K562 (cell line): ENCODE data around the gene CCDC136. TPM values are rescaled to one million over a fixed set of nuclear protein-coding genes. Genes with fewer than 3 reads are reported as not detected.

Source experiments
- FIP1L1 ChIP-seq: fragments of 200-400 bp; formaldehyde crosslinking; IDR thresholded peaks from 2 replicates; pipeline ENCODE4 v1.6.1; 2018; ENCODE audit warnings: mild to moderate bottlenecking, low read depth, low read length; ENCODE audit not compliant: poor library complexity, severe bottlenecking
- HEY1 ChIP-seq: fragments of 250-450 bp; sonication (Bioruptor Pico); IDR thresholded peaks from 2 replicates; pipeline ENCODE4 v1.5.0; 2020; ENCODE audit warnings: mild to moderate bottlenecking, moderate library complexity, borderline replicate concordance
- HMG20A ChIP-seq: fragments of 450-650 bp; formaldehyde crosslinking; conservative IDR thresholded peaks from 2 replicates; pipeline ENCODE4 v1.4.0; 2020; ENCODE audit warnings: mild to moderate bottlenecking, mixed read lengths
- MCM7 ChIP-seq, 2 experiments: fragments of 450-650 bp; IDR thresholded peaks; 2 replicates each; pipeline ENCODE4 v1.6.1; 2016 to 2018
- NCOR1 ChIP-seq: fragments of 450-650 bp; IDR thresholded peaks from 2 replicates; pipeline ENCODE4 v1.6.1; 2016; ENCODE audit warnings: mild to moderate bottlenecking, moderate library complexity
- RBM15 ChIP-seq: fragments of 200-400 bp; formaldehyde crosslinking; IDR thresholded peaks from 2 replicates; pipeline ENCODE4 v1.6.1; 2018; ENCODE audit warnings: mild to moderate bottlenecking, low read length, moderate library complexity; ENCODE audit not compliant: insufficient read depth
- RCOR1 ChIP-seq, 2 experiments: IDR thresholded peaks; 2 replicates each; pipeline ENCODE4 v1.6.1; 2012; ENCODE audit warnings: low read depth in 2 of 2, low read length in 2 of 2, borderline replicate concordance in 1 of 2, improper control_type of control experiment in 1 of 2
- RFX1 ChIP-seq: fragments of 450-650 bp; IDR thresholded peaks from 2 replicates; pipeline ENCODE4 v1.6.1; 2016; ENCODE audit warnings: mild to moderate bottlenecking, moderate library complexity
- SETDB1 ChIP-seq: IDR thresholded peaks from one replicate; pipeline ENCODE4 v1.6.1; 2012; ENCODE audit warnings: low read length, control low read depth, inconsistent platforms
- SPI1 ChIP-seq: IDR thresholded peaks from 2 replicates; pipeline ENCODE4 v1.6.1; 2011; ENCODE audit warnings: low read depth, low read length, control low read depth, borderline replicate concordance
- SRSF1 ChIP-seq: fragments of 200-400 bp; formaldehyde crosslinking; IDR thresholded peaks from 2 replicates; pipeline ENCODE4 v1.6.1; 2017; ENCODE audit warnings: mild to moderate bottlenecking, low read depth, low read length, moderate library complexity
- ZKSCAN8 ChIP-seq: fragments of 200-800 bp; sonication (Bioruptor generic); IDR thresholded peaks from 2 replicates; pipeline ENCODE4 v1.6.1; 2016; ENCODE audit warnings: missing genetic modification characterization, missing compliant biosample characterization
- ZNF12 ChIP-seq: sonication (generic); formaldehyde crosslinking; IDR thresholded peaks from 2 replicates; pipeline ENCODE4 v1.4.0; 2020; ENCODE audit warnings: mild to moderate bottlenecking, missing genetic modification reagents
- ZNF444 ChIP-seq: fragments of 250-450 bp; sonication (Bioruptor Pico); IDR thresholded peaks from 2 replicates; pipeline ENCODE4 v1.4.0; 2020; ENCODE audit warnings: mild to moderate bottlenecking, moderate library complexity
- ZNF717 ChIP-seq: fragments of 250-450 bp; sonication (Bioruptor Pico); IDR thresholded peaks from 2 replicates; pipeline ENCODE4 v1.5.0; 2021
- ZNF830 ChIP-seq: fragments of 250-450 bp; sonication (Bioruptor Pico); IDR thresholded peaks from 2 replicates; pipeline ENCODE4 v1.5.0; 2021; ENCODE audit warnings: mild to moderate bottlenecking
- polyA plus RNA-seq, 8 experiments: library from polyadenylated mRNA; depleted of rRNA in 4 of 8; stranded (reverse) in 5 of 8; unstranded in 3 of 8; fragments of >200 nt; fragmentation: Nextera tagmentation in 2 of 8; fragmentation: Illumina TruSeq in 1 of 8; extraction: Ambion mirVana in 2 of 8; extraction: Trizol in 1 of 8; gene quantifications; 2 replicates each; pipeline versions ENCODE4 v1.2.1 to v1.2.3, GENCODE V29; 2011 to 2014; ENCODE audit warnings: inconsistent platforms in 1 of 8, missing spikeins in 1 of 8
- total RNA-seq, 7 experiments: library from RNA; depleted of rRNA in 6 of 7; stranded (reverse); fragments of >200 nt in 6 of 7; fragmentation: Illumina TruSeq in 2 of 7; extraction: Trizol in 2 of 7; gene quantifications; 2 replicates each; pipeline versions ENCODE4 v1.2.1 to v1.2.3, GENCODE V29; 2011 to 2021; ENCODE audit warnings: low replicate concordance in 1 of 7
- TF ChIP-seq, protein P1 (sequence below): fragments of 450-650 bp; IDR thresholded peaks from 2 replicates; pipeline ENCODE4 v1.6.1; 2016; ENCODE audit warnings: mild to moderate bottlenecking
- TF ChIP-seq, protein P2 (sequence below): fragments of 450-650 bp; formaldehyde crosslinking; IDR thresholded peaks from 2 replicates; pipeline ENCODE4 v1.4.0; 2022; ENCODE audit warnings: missing genetic modification characterization
- TF ChIP-seq, protein P3 (sequence below): fragments of 250-450 bp; sonication (Bioruptor Pico); IDR thresholded peaks from 2 replicates; pipeline ENCODE4 v1.8.0; 2022; ENCODE audit warnings: moderate library complexity, mild to moderate bottlenecking, inconsistent platforms

The CCDC136 gene
- total and polyA plus RNA-seq, 9 of the 15 experiments (the other 6 are each of a cell fraction or from before 2014, with no cell fraction given) = 2.4 to 40.8 (median 26.5) TPM

DNA sequence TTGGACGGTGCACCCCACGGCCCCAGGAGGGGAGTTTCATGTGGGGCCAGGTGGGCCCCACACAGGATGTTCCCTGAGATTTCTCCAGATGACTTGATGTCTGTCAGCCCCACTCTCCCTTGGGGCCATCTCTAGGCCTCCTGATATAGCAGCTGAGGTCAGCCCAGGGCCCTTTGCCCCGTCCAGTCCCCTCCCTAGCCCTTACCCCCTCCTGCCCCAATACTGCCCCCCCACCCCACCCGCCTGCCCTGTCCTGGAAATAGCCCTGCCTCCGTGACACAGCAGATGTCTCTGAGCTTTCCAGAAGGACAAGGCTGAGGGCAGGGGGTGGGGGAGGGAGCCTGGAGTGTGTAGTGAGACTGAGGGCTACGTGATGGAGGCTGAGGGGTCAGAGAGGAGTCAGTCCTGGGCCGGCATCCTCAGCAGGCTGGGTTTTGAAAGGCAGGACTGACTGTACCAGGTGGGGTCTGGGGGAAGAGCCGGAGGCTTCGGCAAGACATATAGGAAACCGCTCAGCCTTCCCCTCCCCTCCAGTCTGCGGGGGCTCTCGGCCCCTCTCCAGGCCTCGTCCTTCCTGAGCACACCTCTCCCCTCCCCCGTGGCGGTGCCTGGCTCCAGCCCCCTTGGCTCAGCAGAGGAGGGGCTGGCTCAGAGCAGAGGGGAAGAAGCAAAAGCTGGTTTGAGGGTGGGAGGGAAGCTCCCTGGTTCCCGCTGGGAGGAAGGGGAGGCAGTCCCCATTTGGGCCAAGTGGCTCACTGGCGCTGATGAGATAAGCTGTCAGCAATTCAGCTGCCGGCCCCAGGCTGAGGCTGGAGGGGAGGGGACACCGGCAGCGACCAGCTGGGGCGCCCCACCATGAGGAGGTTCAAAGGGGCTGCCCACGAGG lies 40.5 kb downstream of the CCDC136 start (continued):
- TF ChIP-seq ZNF717 (CRISPR knock-in tag) (no peak), HEY1 (CRISPR knock-in tag) (no peak; the same call in 1 of the 2 replicates), ZNF12 (0 out of 2 replicates have a peak, but pooled peaks have one; percentile 59), SPI1 (peak; percentile 76; the same call in 1 of the 2 replicates), NCOR1 (peak; percentile 64), SRSF1 (no peak), RBM15 (no peak), ZNF444 (peak; percentile 70; the same call in 1 of the 2 replicates), HMG20A (no peak), RFX1 (no peak), RCOR1 (IDR thresholded peaks at IDR 0.05; ENCODE audit: borderline replicate concordance in 1 of 2, low read depth in 2 of 2, low read length in 2 of 2) (peak; percentile 3 to 72; a peak in 2 of 4 replicates), ZKSCAN8 (0 out of 2 replicates have a peak, but pooled peaks have one; percentile 33), SETDB1 (no peak), MCM7 (IDR thresholded peaks at IDR 0.05) (no peak), FIP1L1 (no peak), ZNF830 (CRISPR knock-in tag) (no peak)
- TF ChIP-seq, protein P1, sequence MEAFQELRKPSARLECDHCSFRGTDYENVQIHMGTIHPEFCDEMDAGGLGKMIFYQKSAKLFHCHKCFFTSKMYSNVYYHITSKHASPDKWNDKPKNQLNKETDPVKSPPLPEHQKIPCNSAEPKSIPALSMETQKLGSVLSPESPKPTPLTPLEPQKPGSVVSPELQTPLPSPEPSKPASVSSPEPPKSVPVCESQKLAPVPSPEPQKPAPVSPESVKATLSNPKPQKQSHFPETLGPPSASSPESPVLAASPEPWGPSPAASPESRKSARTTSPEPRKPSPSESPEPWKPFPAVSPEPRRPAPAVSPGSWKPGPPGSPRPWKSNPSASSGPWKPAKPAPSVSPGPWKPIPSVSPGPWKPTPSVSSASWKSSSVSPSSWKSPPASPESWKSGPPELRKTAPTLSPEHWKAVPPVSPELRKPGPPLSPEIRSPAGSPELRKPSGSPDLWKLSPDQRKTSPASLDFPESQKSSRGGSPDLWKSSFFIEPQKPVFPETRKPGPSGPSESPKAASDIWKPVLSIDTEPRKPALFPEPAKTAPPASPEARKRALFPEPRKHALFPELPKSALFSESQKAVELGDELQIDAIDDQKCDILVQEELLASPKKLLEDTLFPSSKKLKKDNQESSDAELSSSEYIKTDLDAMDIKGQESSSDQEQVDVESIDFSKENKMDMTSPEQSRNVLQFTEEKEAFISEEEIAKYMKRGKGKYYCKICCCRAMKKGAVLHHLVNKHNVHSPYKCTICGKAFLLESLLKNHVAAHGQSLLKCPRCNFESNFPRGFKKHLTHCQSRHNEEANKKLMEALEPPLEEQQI = no peak
- TF ChIP-seq, protein P2, sequence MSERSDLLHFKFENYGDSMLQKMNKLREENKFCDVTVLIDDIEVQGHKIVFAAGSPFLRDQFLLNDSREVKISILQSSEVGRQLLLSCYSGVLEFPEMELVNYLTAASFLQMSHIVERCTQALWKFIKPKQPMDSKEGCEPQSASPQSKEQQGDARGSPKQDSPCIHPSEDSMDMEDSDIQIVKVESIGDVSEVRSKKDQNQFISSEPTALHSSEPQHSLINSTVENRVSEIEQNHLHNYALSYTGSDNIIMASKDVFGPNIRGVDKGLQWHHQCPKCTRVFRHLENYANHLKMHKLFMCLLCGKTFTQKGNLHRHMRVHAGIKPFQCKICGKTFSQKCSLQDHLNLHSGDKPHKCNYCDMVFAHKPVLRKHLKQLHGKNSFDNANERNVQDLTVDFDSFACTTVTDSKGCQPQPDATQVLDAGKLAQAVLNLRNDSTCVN (CRISPR knock-in tag) = peak; percentile 67; the same call in 1 of the 2 replicates
- TF ChIP-seq, protein P3, sequence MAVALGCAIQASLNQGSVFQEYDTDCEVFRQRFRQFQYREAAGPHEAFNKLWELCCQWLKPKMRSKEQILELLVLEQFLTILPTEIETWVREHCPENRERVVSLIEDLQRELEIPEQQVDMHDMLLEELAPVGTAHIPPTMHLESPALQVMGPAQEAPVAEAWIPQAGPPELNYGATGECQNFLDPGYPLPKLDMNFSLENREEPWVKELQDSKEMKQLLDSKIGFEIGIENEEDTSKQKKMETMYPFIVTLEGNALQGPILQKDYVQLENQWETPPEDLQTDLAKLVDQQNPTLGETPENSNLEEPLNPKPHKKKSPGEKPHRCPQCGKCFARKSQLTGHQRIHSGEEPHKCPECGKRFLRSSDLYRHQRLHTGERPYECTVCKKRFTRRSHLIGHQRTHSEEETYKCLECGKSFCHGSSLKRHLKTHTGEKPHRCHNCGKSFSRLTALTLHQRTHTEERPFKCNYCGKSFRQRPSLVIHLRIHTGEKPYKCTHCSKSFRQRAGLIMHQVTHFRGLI (CRISPR knock-in tag) = no peak
